Large intestine (tissue), 3 donors: ENCODE measurements around the gene SLC4A11. TPM values are rescaled to one million over a fixed set of nuclear protein-coding genes. Genes with fewer than 3 reads are reported as not detected.
A peak's percentile ranks its signal among the peaks of the same experiment; 100 is the strongest.

Experiments used
- DNase-seq, 2 donors: peaks; one replicate each; pipeline versions ENCODE4 v3.0.0 to v3.0.0-alpha.2; 2013
- H3K27ac ChIP-seq: one replicate; pipeline ENCODE4 v1.5.1; 2013; ENCODE audit warnings: low read length
- H3K27me3 ChIP-seq: 2 replicates; pipeline ENCODE4 v1.6.1; 2013; ENCODE audit warnings: low read length; ENCODE audit not compliant: control insufficient read depth, insufficient read depth
- H3K36me3 ChIP-seq: 2 replicates; pipeline ENCODE4 v1.6.1; 2013; ENCODE audit warnings: low read length; ENCODE audit not compliant: control insufficient read depth, insufficient read depth
- H3K4me1 ChIP-seq: one replicate; pipeline ENCODE4 v1.6.1; 2013; ENCODE audit warnings: low read length; ENCODE audit not compliant: control insufficient read depth, insufficient read depth
- H3K4me3 ChIP-seq: one replicate; pipeline ENCODE4 v1.5.1; 2013; ENCODE audit warnings: low read length
- H3K9me3 ChIP-seq: one replicate; pipeline ENCODE4 v1.6.1; 2013; ENCODE audit warnings: mild to moderate bottlenecking, low read depth, low read length, moderate library complexity; ENCODE audit not compliant: control insufficient read depth
- WGBS: methylation state at CpG from one replicate; pipeline ENCODE4 v1.1.5; 2013; ENCODE audit warnings: low lambda C conversion rate; ENCODE audit not compliant: insufficient coverage; 5-methylcytosine and 5-hydroxymethylcytosine counted together
- polyA plus RNA-seq: library from polyadenylated mRNA; unstranded; fragments of 120-200 nt; gene quantifications from one replicate; pipeline ENCODE4 v1.2.1, GENCODE V29; 2013

The SLC4A11 gene
- polyA plus RNA-seq, 1 donor = 0.36 TPM

DNA sequence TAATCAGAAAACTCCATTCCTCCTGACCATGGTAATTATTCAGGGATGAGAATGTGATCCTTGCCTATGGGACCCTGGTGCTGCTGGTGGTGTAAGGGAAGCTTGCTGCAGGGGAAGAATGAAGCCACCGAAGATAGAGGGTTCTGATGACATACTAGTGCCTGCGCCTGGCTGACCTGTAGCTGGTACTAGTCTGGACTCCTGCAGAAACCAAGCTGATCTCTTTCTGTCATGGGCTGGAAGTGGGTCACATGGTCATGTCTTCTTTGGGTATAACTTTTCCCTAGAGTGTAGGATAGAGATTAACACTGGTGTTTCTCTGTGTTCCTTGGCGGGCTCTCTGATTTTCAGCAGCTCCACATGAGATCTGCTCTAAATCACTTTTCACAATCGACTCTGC lies 8.6 kb upstream of the SLC4A11 start:
- no peak for DNase-seq
- peaks cover 57% of the 10 kb centered on the region for H3K27me3 ChIP-seq
- whole genome bisulfite sequencing = no CpG with 5 or more reads among the region's 4 CpGs
- H3K9me3 ChIP-seq = peaks cover 8% of the 10 kb centered on the region
- peaks cover 22% of the 10 kb centered on the region for H3K36me3 ChIP-seq
- no peaks in the 10 kb centered on the region for H3K4me1 ChIP-seq
- H3K27ac ChIP-seq = no peak overlapping the region
- H3K4me3 ChIP-seq = no peak overlapping the region

DNA sequence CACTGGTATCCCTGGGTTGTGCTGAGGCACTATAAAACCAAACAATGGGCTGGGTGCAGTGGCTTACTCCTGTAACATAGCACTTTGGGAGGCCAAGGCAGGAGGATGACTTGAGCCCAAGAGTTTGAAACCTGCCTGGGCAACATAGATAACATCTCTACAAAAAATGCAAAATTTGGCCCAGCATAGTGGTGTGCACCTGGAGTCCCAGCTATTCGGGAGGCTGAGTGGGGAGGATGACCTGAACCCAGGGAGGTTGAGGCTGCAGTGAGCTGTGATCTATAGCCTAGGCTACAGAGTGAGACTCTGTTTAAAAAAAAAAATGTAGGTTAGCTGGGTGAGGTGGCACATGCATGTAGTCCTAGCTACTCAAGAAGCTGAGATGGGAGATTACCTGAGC lies 7.7 kb upstream of the SLC4A11 start:
- H3K9me3 ChIP-seq = peaks cover 8% of the 10 kb centered on the region
- no peak overlapping the region for H3K4me3 ChIP-seq
- no CpG with 5 or more reads among the region's 1 CpG for WGBS
- peaks cover 13% of the 10 kb centered on the region for H3K36me3 ChIP-seq
- H3K4me1 ChIP-seq = no peaks in the 10 kb centered on the region
- no peak overlapping the region for H3K27ac ChIP-seq
- peaks cover 67% of the 10 kb centered on the region for H3K27me3 ChIP-seq
- no peak for DNase-seq

DNA sequence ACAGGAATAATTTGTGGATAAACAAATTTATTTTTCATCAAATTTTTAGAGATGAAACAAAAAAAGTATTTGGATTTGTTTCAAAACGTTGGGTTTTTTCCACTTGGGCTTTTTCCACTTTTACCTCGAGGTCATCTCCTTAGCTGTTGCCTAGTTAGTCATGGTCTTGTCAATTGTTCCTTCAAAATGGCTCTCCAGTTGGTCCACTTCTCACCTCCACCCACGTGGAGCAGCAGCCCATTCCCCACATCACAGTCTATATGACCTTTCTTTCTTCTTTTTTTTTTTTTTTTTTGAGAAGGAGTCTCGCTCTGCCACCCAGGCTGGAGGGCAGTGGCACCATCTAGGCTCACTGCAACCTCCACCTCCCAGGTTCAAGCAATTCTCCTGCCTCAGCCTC lies 6.7 kb upstream of the SLC4A11 start:
- peaks cover 8% of the 10 kb centered on the region for H3K9me3 ChIP-seq
- H3K27me3 ChIP-seq = peaks cover 77% of the 10 kb centered on the region
- peaks cover 3% of the 10 kb centered on the region for H3K36me3 ChIP-seq
- WGBS = no CpG with 5 or more reads among the region's 4 CpGs
- no peak overlapping the region for H3K27ac ChIP-seq
- H3K4me1 ChIP-seq = no peaks in the 10 kb centered on the region
- DNase-seq = no peak
- no peak overlapping the region for H3K4me3 ChIP-seq

DNA sequence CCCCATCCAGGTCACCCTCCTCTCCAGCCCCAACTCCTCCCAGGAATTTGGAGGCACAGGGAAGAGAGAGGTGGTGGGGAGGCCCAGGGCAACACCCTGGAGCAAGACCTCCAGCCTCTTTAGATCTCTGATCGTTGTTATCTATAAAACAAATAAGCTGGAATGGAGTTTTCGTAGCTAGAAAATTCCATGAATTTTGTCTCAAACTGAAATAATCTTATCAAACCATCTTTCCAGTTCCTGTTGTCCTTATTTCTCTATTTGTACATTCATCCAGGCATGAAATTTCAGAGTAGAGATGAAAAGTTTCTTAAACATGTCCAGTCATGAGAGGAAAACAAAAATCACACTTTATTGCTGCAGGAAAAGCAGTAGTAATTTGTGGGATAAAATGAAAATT lies 6.2 kb upstream of the SLC4A11 start:
- Histone ChIP-seq H3K9me3 (peaks cover 8% of the 10 kb centered on the region), H3K27ac (no peak overlapping the region), H3K27me3 (peaks cover 81% of the 10 kb centered on the region), H3K36me3 (no peaks in the 10 kb centered on the region), H3K4me3 (no peak overlapping the region), H3K4me1 (no peaks in the 10 kb centered on the region)
- no peak for DNase-seq
- WGBS = no CpG with 5 or more reads among the region's 2 CpGs

DNA sequence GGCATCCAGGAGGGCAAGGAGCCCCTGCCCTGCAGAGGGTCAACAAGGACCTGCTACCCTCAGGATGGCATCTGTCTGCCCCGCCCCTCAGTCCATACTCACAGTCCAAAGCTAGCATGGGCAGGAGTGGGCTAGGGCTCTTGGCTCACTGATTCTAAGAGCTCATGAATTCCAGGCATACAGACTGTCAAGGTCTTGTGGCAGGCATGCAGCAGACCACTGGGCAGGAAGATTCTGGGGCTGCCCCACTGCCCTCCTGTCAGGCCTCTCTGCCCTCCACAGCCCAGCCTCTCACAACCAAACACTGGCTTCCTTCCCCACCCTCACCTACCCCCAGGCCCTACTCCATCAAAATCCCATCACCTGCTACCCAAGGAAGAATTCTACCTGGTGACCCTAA lies 5.6 kb upstream of the SLC4A11 start:
- H3K27ac ChIP-seq = no peak overlapping the region
- H3K36me3 ChIP-seq = no peaks in the 10 kb centered on the region
- H3K27me3 ChIP-seq = peaks cover 81% of the 10 kb centered on the region
- WGBS = no CpG with 5 or more reads among the region's 1 CpG
- H3K4me3 ChIP-seq = no peak overlapping the region
- H3K4me1 ChIP-seq = peaks cover 3% of the 10 kb centered on the region
- no peak for DNase-seq
- H3K9me3 ChIP-seq = peaks cover 12% of the 10 kb centered on the region

DNA sequence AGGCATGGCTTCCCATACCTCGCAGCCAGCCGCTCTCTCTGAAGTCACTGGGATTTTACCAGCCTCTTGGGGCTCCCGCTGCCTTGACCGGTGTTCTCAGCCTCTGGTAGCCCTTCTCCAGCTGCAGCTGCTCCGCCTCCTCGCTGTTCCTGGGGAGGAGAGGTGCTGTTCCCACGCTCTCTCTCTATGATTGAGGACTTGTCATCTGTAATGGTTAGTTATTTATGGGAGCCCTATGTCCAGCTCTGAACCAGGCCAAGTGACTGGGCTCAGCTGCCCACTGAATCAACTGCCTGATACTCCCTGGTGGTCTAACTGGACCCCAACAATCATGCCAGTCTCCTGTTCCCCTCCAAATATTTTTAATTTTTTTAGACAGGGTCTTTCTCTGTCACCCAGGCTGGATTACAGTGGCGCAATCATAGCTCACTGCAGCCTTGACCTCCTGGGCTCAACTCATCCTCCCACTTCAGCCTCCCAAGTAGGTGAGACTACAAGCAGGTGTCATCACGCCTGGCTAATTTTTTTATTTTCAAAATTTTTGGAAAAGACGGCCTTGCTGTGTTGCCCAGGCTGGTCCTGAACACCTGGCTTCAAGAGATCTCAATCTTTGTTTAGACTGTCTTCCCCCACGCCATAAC lies 4.8 kb upstream of the SLC4A11 start:
- Histone ChIP-seq H3K9me3 (peaks cover 13% of the 10 kb centered on the region), H3K36me3 (no peaks in the 10 kb centered on the region), H3K27me3 (peaks cover 81% of the 10 kb centered on the region), H3K4me3 (no peak overlapping the region), H3K4me1 (peaks cover 5% of the 10 kb centered on the region), H3K27ac (no peak overlapping the region)
- WGBS = no CpG with 5 or more reads among the region's 11 CpGs
- DNase-seq = no peak

DNA sequence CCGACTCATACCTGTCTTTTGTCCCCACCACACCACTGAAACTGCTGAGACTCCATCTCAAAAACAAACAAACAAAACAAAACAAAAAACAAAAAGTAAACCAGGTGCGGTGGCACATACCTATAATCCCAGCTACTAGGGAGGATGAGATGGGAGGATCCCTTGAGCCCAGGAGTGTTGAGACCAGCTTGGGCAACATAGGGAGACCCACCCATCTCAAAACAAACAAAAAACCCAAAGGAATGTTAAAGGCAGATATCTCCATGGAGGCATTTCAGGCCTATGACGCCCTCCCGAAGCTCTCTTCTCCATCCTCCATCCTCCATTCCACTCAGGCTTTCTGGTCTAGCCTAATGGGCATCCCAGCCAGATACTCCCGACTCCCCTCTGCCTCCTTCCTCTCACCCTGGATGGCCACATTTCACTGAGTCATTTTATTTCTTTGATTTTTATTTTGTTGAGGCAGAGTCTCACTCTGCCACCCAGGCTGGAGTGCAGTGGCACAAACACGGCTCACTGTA lies 3.2 kb upstream of the SLC4A11 start:
- peaks cover 11% of the 10 kb centered on the region for H3K4me1 ChIP-seq
- H3K27ac ChIP-seq = no peak overlapping the region
- no peaks in the 10 kb centered on the region for H3K36me3 ChIP-seq
- no peak overlapping the region for H3K4me3 ChIP-seq
- peaks cover 16% of the 10 kb centered on the region for H3K9me3 ChIP-seq
- no peak for DNase-seq
- peaks cover 81% of the 10 kb centered on the region for H3K27me3 ChIP-seq
- WGBS = 43% methylated on average over 3 of the region's 6 CpGs

DNA sequence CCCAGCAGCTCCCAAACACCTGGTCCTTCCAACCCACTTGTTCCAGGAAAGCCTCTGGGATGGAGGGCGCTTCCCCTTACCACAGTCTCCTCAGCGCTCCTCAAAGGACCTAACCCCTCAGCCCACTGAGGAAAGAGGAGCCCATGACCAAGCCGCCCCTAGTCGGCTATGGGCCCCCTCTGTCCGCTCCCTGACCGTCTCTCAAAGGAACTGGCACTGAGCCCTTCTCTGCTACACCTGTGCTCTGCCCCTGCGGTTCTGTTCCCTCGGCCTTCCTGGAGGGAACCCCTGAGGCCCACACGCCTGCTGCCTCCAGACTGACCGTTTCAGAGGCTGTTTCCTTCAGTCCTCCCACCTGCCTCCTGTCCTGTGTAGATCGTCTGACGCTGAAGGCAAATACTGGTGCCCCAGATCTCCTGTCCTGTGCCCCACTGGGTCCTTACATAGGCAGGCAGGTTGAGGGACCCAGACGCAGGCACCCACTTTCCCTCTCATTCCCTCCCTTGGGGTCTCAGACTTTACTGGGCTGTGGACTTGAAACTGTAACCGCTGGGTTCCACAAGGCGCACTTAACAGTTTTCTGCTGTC lies 1.9 kb upstream of the SLC4A11 start:
- Histone ChIP-seq H3K27ac (no peak overlapping the region), H3K9me3 (peaks cover 16% of the 10 kb centered on the region), H3K27me3 (peaks cover 86% of the 10 kb centered on the region), H3K4me1 (peaks cover 11% of the 10 kb centered on the region), H3K4me3 (no peak overlapping the region), H3K36me3 (no peaks in the 10 kb centered on the region)
- no CpG with 5 or more reads among the region's 15 CpGs for WGBS
- no peak for DNase-seq

DNA sequence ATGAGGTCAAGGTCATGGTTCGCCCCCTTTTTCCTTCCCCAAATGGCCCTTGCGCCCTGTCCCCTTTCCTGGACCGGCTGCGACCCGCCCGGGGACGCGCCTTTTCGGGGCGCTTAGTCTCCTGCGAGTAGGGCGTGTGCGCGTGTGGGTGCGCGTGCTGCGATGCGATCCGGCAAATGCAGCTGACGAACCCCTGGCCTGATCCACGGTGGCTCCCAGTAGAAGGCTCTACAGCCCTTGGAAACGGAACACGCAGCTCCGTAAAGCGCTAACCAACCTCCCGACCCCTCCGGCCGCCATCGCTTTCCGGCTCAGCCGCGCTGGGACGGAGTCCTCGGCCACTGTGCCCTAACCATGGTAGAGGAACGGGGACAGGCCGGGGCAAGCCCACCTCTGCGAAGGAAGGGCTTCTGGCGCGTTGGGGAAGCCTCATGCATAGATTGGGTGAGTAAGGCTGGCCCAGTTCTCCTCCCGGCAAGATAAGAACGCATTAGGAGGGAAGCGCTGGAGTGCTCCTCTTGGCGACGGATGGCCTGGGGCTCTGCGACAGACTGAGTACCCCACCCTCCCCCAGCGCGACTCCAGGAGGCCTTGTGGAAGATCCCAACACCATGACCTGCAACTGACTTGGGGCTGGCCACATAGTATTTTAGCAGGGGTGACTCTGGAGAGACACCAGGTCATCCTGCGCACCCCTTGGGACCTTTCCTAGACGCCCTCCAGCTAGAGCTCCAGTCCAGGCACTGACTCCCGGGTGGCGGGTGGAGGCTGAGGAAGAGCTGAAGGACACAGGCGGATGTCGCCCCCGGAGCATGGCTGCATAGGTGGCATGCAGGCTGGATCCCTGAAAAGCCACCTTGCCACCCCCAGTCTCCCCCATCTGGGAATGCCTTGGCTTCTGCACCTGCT lies 1.1 kb upstream of the SLC4A11 start:
- peaks cover 11% of the 10 kb centered on the region for H3K4me1 ChIP-seq
- peaks cover 16% of the 10 kb centered on the region for H3K9me3 ChIP-seq
- H3K4me3 ChIP-seq = peak overlapping the region; percentile 33
- no peak overlapping the region for H3K27ac ChIP-seq
- no peak for DNase-seq
- no CpG with 5 or more reads among the region's 54 CpGs for WGBS
- H3K27me3 ChIP-seq = peaks cover 91% of the 10 kb centered on the region
- no peaks in the 10 kb centered on the region for H3K36me3 ChIP-seq

DNA sequence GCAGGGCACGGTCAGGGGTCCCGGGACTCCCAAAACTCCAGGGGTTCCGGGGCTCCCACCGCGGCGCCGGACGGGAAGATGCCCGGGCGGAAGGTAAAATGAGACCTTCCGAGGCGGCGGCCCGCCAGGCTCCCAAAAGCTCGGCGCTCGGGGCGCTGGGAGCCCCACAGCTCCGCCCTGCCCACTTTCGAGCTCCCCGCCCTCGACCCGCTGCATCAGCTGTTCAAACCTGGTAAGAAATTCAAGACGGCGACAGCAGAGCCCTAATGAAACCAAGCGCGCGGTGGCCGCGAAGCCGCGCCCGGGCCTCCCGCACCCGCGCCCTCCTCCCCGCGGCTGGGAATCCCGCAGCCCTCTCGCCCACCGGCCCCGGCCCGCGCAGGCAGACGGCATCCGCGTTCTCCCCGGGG lies 369 bp downstream of the SLC4A11 start:
- Histone ChIP-seq H3K4me1 (peaks cover 11% of the 10 kb centered on the region), H3K27ac (no peak overlapping the region), H3K4me3 (peak overlapping the region; percentile 37), H3K36me3 (no peaks in the 10 kb centered on the region), H3K9me3 (peaks cover 16% of the 10 kb centered on the region), H3K27me3 (peaks cover 84% of the 10 kb centered on the region)
- no CpG with 5 or more reads among the region's 48 CpGs for WGBS
- no peak for DNase-seq
